SU-DHL-6 (cell line): Measurements from ENCODE around the gene IST1.

Source experiments
- CTCF ChIP-seq: fragments of 200-600 bp; sonication (generic); IDR thresholded peaks from one replicate; pipeline ENCODE4 v1.5.1; 2017; ENCODE audit warnings: antibody characterized with exemption, mild to moderate bottlenecking, low read length, moderate library complexity; ENCODE audit not compliant: insufficient read depth, poor library complexity, severe bottlenecking
- EZH2phosphoT487 ChIP-seq: fragments of 200-600 bp; sonication (generic), shearing (Covaris generic); conservative IDR thresholded peaks from 2 replicates; pipeline ENCODE4 v1.6.1; 2018; ENCODE audit warnings: mild to moderate bottlenecking, antibody characterized with exemption, low read length, moderate library complexity, mixed read lengths

- TF ChIP-seq CTCF (no peak), EZH2phosphoT487 (no peak)
Observed at GRCh38 chr16:71854369-71854948, 40.9 kb upstream of the IST1 start.
